Panc1 (cell line): ENCODE measurements around the gene SMARCE1. TPM values are rescaled to one million over a fixed set of nuclear protein-coding genes. Genes with fewer than 3 reads are reported as not detected.

Experiments used
- ATAC-seq: fragments of 200-7000 bp; cut with Tn5 transposase; 2 replicates; pipeline ENCODE4 v1.9.1; 2020; ENCODE audit warnings: mild to moderate bottlenecking, moderate library complexity
- BruUV-seq: library from RNA; stranded (reverse); fragments of 400-500 nt; replicated peaks from 2 replicates; lab custom pipeline; 2021; lab: Mats Ljungman, UMichigan
- CTCF ChIA-PET: fragments of 300-600 bp; sonication (Branson Sonifier 250); formaldehyde crosslinking; loops from one replicate; lab custom pipeline; 2022; ENCODE audit warnings: antibody characterized with exemption; lab: Charles Lee
- POLR2A ChIA-PET: fragments of 300-600 bp; sonication (Branson Sonifier 250); formaldehyde crosslinking; loops from one replicate; lab custom pipeline; 2022; ENCODE audit warnings: antibody characterized with exemption; lab: Charles Lee
- DNase-seq: peaks from one replicate; pipeline ENCODE4 v3.0.0-alpha.2; 2010; ENCODE audit warnings: low read depth, low spot score
- H3K27ac ChIP-seq: 2 replicates; pipeline ENCODE4 v1.5.1; 2011; ENCODE audit warnings: mild to moderate bottlenecking, low read length, inconsistent platforms
- H3K27me3 ChIP-seq: fragments of 200-500 bp; sonication (Bioruptor generic); 2 replicates; pipeline ENCODE4 v1.6.0; 2014; ENCODE audit warnings: low read length, inconsistent platforms; ENCODE audit not compliant: control insufficient read depth, insufficient read depth
- H3K36me3 ChIP-seq: fragments of 200-500 bp; sonication (Bioruptor generic); 2 replicates; pipeline ENCODE4 v1.5.1; 2014; ENCODE audit warnings: inconsistent platforms, mild to moderate bottlenecking, low read length, moderate library complexity; ENCODE audit not compliant: control insufficient read depth, insufficient read depth
- H3K4me1 ChIP-seq: 2 replicates; pipeline ENCODE4 v1.5.1; 2011; ENCODE audit warnings: inconsistent platforms, mild to moderate bottlenecking, low read length, moderate library complexity; ENCODE audit not compliant: control insufficient read depth, insufficient read depth
- H3K4me3 ChIP-seq, 2 experiments: 2 replicates each; pipeline ENCODE4 v1.5.1; 2011 to 2012; ENCODE audit warnings: low read depth in 2 of 2, low read length in 2 of 2, mild to moderate bottlenecking in 2 of 2, inconsistent platforms in 1 of 2, moderate library complexity in 1 of 2
- H3K9me3 ChIP-seq: fragments of 200-500 bp; sonication (Bioruptor generic); 2 replicates; pipeline ENCODE4 v1.5.1; 2014; ENCODE audit warnings: low read depth, mild to moderate bottlenecking, inconsistent platforms, low read length, moderate library complexity; ENCODE audit not compliant: control insufficient read depth, insufficient read depth
- POLR2AphosphoS5 ChIP-seq: IDR thresholded peaks from 2 replicates; pipeline ENCODE4 v1.6.1; 2012; ENCODE audit warnings: mild to moderate bottlenecking, low read depth, low read length, moderate library complexity
- REST ChIP-seq, 2 experiments: IDR thresholded peaks; 2 replicates each; pipeline ENCODE4 v1.6.1; 2011 to 2012; ENCODE audit warnings: low read depth in 2 of 2, control low read depth in 1 of 2, low read length in 1 of 2, mild to moderate bottlenecking in 1 of 2, moderate library complexity in 1 of 2; ENCODE audit not compliant: insufficient read depth in 1 of 2
- SIN3A ChIP-seq: IDR thresholded peaks from 2 replicates; pipeline ENCODE4 v1.6.1; 2012; ENCODE audit warnings: low read depth, mild to moderate bottlenecking, low read length, moderate library complexity, borderline replicate concordance; ENCODE audit not compliant: insufficient read depth
- TCF7L2 ChIP-seq: IDR thresholded peaks from 2 replicates; pipeline ENCODE4 v1.6.1; 2011; ENCODE audit warnings: mild to moderate bottlenecking, low read depth, low read length, inconsistent platforms
- in situ Hi-C: cut with HindIII; loops from 2 replicates; pipeline ENCODE4 v1.10.0; 2016; ENCODE audit warnings: low sequenced_read_pairs, low pct_unique_long_range_greater_than_20kb
- intact Hi-C: fragments of 100-400 bp; cut with micrococcal nuclease; formaldehyde crosslinking; loops from one replicate; pipeline ENCODE4 v1.10.0; 2022; ENCODE audit not compliant: unreplicated experiment
- total RNA-seq: library from RNA; stranded (reverse); gene quantifications from one replicate; pipeline ENCODE4 v1.2.1, GENCODE V29; 2021; ENCODE audit not compliant: unreplicated experiment
- TF ChIP-seq, protein P1 (sequence below): fragments of 450-650 bp; IDR thresholded peaks from 2 replicates; pipeline ENCODE4 v1.5.1; 2017; ENCODE audit warnings: mild to moderate bottlenecking

Gene SMARCE1
- total RNA-seq, 1 experiment from 2014 or later, result 129 TPM

- Histone ChIP-seq H3K27ac (no peak overlapping the region), H3K36me3 (no peaks in the 10 kb centered on the region), H3K4me3 (no peak overlapping the region), H3K4me1 (no peaks in the 10 kb centered on the region), H3K27me3 (peaks cover 13% of the 10 kb centered on the region), H3K9me3 (no peaks in the 10 kb centered on the region)
- BruUV-seq, result no TSS peak
- TF ChIP-seq SIN3A (no peak), TCF7L2 (no peak), POLR2AphosphoS5 (no peak), REST (IDR thresholded peaks at IDR 0.05; ENCODE audit: insufficient read depth in 1 of 2, low read depth in 2 of 2, low read length in 1 of 2) (no peak)
- TF ChIP-seq, protein P1, sequence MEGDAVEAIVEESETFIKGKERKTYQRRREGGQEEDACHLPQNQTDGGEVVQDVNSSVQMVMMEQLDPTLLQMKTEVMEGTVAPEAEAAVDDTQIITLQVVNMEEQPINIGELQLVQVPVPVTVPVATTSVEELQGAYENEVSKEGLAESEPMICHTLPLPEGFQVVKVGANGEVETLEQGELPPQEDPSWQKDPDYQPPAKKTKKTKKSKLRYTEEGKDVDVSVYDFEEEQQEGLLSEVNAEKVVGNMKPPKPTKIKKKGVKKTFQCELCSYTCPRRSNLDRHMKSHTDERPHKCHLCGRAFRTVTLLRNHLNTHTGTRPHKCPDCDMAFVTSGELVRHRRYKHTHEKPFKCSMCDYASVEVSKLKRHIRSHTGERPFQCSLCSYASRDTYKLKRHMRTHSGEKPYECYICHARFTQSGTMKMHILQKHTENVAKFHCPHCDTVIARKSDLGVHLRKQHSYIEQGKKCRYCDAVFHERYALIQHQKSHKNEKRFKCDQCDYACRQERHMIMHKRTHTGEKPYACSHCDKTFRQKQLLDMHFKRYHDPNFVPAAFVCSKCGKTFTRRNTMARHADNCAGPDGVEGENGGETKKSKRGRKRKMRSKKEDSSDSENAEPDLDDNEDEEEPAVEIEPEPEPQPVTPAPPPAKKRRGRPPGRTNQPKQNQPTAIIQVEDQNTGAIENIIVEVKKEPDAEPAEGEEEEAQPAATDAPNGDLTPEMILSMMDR, result no peak
- in situ Hi-C loops (no loop called here), intact Hi-C loops (loop anchor here (5.0 kb wide), 1 partner anchor 178 kb away; no protein-coding TSS in a partner anchor)
- POLR2A ChIA-PET, result no interaction called here
- CTCF ChIA-PET, result interaction anchor here (0.6 to 0.7 kb wide), 2 partner anchors 176 to 259 kb away, joined by 3 read pairs; no protein-coding TSS in a partner anchor
- no peak for ATAC-seq
- no peak for DNase-seq
Measured at GRCh38 chr17:40614431-40615067, 33.1 kb downstream of the SMARCE1 start.

DNA sequence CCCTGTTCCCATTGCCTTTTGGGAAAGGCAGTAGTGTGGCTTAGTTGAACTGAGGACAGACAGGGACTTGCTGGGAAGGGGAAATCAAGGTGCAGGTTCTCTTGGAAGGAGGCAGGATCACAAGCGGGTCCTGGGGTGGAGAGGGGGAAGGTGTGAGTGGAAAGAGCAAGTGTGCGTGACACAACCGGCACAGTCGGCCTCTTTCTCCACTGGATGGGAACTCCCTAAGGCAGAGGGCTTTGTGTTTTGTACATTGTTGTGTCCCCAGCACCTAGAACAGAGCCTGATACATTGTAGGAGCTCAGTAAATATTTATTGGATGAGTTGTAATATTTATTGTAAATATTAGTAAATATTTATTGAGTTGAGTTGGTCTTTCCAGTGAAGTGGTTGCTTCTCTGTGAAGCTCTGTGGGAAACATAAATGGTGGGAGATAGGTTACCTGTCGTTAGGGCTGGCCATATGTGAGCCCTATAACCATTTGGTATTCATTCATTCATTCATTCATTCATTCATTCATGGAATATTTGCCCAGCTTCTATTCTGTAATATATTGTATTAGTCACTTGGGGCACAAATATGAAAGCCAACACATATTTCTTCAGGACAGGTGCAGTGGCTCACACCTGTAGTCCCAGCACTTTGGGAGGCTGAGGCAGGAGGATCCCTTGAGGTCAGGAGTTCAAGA lies 34.0 kb downstream of the SMARCE1 start:
- ATAC-seq (no peak), DNase-seq (no peak)
- in situ Hi-C loops, result no loop called here
- H3K4me3 ChIP-seq, result no peak overlapping the region
- no peaks in the 10 kb centered on the region for H3K4me1 ChIP-seq
- H3K9me3 ChIP-seq, result no peaks in the 10 kb centered on the region
- BruUV-seq, result no TSS peak
- no peak overlapping the region for H3K27ac ChIP-seq
- no peak for TF ChIP-seq TCF7L2
- TF ChIP-seq POLR2AphosphoS5, result no peak
- TF ChIP-seq REST (IDR thresholded peaks at IDR 0.05; ENCODE audit: insufficient read depth in 1 of 2, low read depth in 2 of 2, low read length in 1 of 2), result no peak
- TF ChIP-seq, protein P1, result no peak
- no peak for TF ChIP-seq SIN3A
- intact Hi-C loops, result no loop called here
- ChIA-PET CTCF (interaction anchor here (0.6 kb wide), 1 partner anchor 80 kb away, joined by 8 read pairs; no protein-coding TSS in a partner anchor), POLR2A (no interaction called here)
- H3K27me3 ChIP-seq, result peaks cover 6% of the 10 kb centered on the region
- no peaks in the 10 kb centered on the region for H3K36me3 ChIP-seq
